Adrenal gland (tissue), 12 donors: ENCODE data around the gene DDX41. TPM values are rescaled to one million over a fixed set of nuclear protein-coding genes. Genes with fewer than 3 reads are reported as not detected.

Experiments used
- DNase-seq, 7 donors: peaks; one replicate each; pipeline ENCODE4 v3.0.0-alpha.2; 2019 to 2020
- H3K27ac ChIP-seq, 5 donors: fragments of 200-600 bp; sonication (generic) in 4 of 5; 1 replicate in 3 of 5; 2 replicates in 2 of 5; pipeline versions ENCODE4 v1.5.1 to v1.8.0; 2016 to 2020; ENCODE audit warnings: mild to moderate bottlenecking in 1 of 5
- H3K27me3 ChIP-seq: fragments of 200-600 bp; 2 replicates; pipeline ENCODE4 v1.8.0; 2021
- H3K36me3 ChIP-seq, 2 donors: fragments of 200-600 bp; replicated peaks in 1 of 2; 1 replicate in 1 of 2; 2 replicates in 1 of 2; pipeline versions ENCODE4 v1.5.1 to v1.8.0; 2018 to 2022
- H3K4me1 ChIP-seq, 2 donors: fragments of 200-600 bp; replicated peaks in 1 of 2; 1 replicate in 1 of 2; 2 replicates in 1 of 2; pipeline versions ENCODE4 v1.5.1 to v1.8.0; 2018 to 2021
- H3K4me3 ChIP-seq, 4 donors: fragments of 200-600 bp; sonication (generic) in 3 of 4; one replicate each; pipeline ENCODE4 v1.5.1; 2016 to 2018
- H3K9me3 ChIP-seq, 3 donors: fragments of 200-600 bp; sonication (generic) in 1 of 3; replicated peaks in 1 of 3; 1 replicate in 2 of 3; 2 replicates in 1 of 3; pipeline versions ENCODE4 v1.5.1 to v1.8.0; 2016 to 2021
- CTCF ChIP-seq, 6 experiments: fragments of 450-650 bp in 4 of 6; fragments of 200-600 bp in 2 of 6; sonication (generic) in 1 of 6; IDR thresholded peaks; 1 replicate in 5 of 6; 2 replicates in 1 of 6; pipeline versions ENCODE4 v1.5.1 to v1.8.0; 2016 to 2021; ENCODE audit warnings: antibody characterized with exemption in 6 of 6, mild to moderate bottlenecking in 2 of 6, moderate library complexity in 1 of 6
- POLR2A ChIP-seq, 2 donors: fragments of 450-650 bp; IDR thresholded peaks; one replicate each; pipeline ENCODE4 v1.6.1; 2017; ENCODE audit warnings: antibody characterized with exemption in 2 of 2, mild to moderate bottlenecking in 2 of 2, moderate library complexity in 1 of 2
- WGBS, 4 donors: extraction: QIAGEN DNeasy Blood & Tissue Kit in 2 of 4; methylation state at CpG; one replicate each; pipeline versions ENCODE4 v1.1.5 to v1.1.7; 2013 to 2017; 5-methylcytosine and 5-hydroxymethylcytosine counted together
- intact Hi-C, 2 donors: fragments of 100-400 bp; cut with DNase I; formaldehyde crosslinking; loops; one replicate each; pipeline versions ENCODE4 v1.14.1 to v1.15.0; 2022 to 2023
- polyA plus RNA-seq, 3 donors: library from polyadenylated mRNA; stranded (reverse); fragments of 200-250 nt in 2 of 3; fragments of 350-450 nt in 1 of 3; fragmentation: Illumina TruSeq in 1 of 3; extraction: RNeasy Lipid Tissue Mini Kit (QIAGEN cat#74804) in 1 of 3; gene quantifications; one replicate each; pipeline ENCODE4 v1.2.3, GENCODE V29; 2013 to 2014
- total RNA-seq, 9 donors: library from RNA; depleted of rRNA in 4 of 9; stranded (reverse); fragments of >200 nt in 4 of 9; fragments of 120-200 nt in 1 of 9; fragmentation: NEBNext Ultra II Directional in 1 of 9; extraction: Animal tissue kit (Norgen Biotek cat#: 25700) in 1 of 9; gene quantifications; one replicate each; pipeline versions ENCODE4 v1.1.0 to v1.2.4, GENCODE V29; 2013 to 2023
- donor health status: healthy with polysubstance abuse.
- donor health status: Bipolar disorder and iron deficiency.
- donor health status: DM: yes; HTN: yes; CAD: no.
- donor health status: DM: no; HTN: no; CAD: no.
- donor health status: DM: no; HTN: no; CAD: no.
- donor health status: DM: yes; HTN: yes; CAD: no.

The DDX41 gene
- total and polyA plus RNA-seq, 12 donors: 47.0 to 180 (median 116) TPM

GRCh38 chr5:177547736-177548135 is 31.0 kb upstream of the DDX41 start:
- Histone ChIP-seq H3K9me3 (no peaks in the 10 kb centered on the region), H3K36me3 (peaks cover 0 to 3% of the 10 kb centered on the region in 2 donors), H3K27me3 (no peaks in the 10 kb centered on the region), H3K4me3 (no peak overlapping the region), H3K27ac (peak overlapping the region in 2 of 5 donors; percentile 1 to 57), H3K4me1 (peaks cover 32 to 52% of the 10 kb centered on the region in 2 donors)
- DNase-seq: no peak
- intact Hi-C loops: no loop called here
- 65 to 77% (median 75%) methylated on average over 3 of the region's 3 CpGs for WGBS, 4 donors
- no peak for TF ChIP-seq CTCF (IDR thresholded peaks at IDR 0.05)
- TF ChIP-seq POLR2A (IDR thresholded peaks at IDR 0.05): no peak

GRCh38 chr5:177546258-177546741 is 29.5 kb upstream of the DDX41 start:
- Histone ChIP-seq H3K27ac (peak overlapping the region; percentile 84 to 95 (median 86)), H3K9me3 (no peaks in the 10 kb centered on the region), H3K4me3 (no peak overlapping the region), H3K4me1 (peaks cover 31 to 44% of the 10 kb centered on the region in 2 donors), H3K27me3 (no peaks in the 10 kb centered on the region), H3K36me3 (no peaks in the 10 kb centered on the region)
- peak in 6 of 7 donors; percentile 66 to 85 (median 74) for DNase-seq
- WGBS, 4 donors: 31 to 50% (median 41%) methylated on average over 1 of the region's 1 CpG
- TF ChIP-seq POLR2A (IDR thresholded peaks at IDR 0.05) (peak; percentile 8 to 50), CTCF (IDR thresholded peaks at IDR 0.05) (no peak)
- intact Hi-C loops: no loop called here

- TF ChIP-seq POLR2A (IDR thresholded peaks at IDR 0.05): peak in 1 of 2 donors; percentile 10
- no peak for TF ChIP-seq CTCF (IDR thresholded peaks at IDR 0.05)
- intact Hi-C loops: no loop called here
- H3K4me1 ChIP-seq: peaks cover 31 to 44% of the 10 kb centered on the region in 2 donors
- H3K4me3 ChIP-seq: no peak overlapping the region
- H3K27ac ChIP-seq: peak overlapping the region; percentile 84 to 95 (median 86)
- H3K36me3 ChIP-seq: no peaks in the 10 kb centered on the region
- WGBS, 4 donors: 23 to 35% (median 28%) methylated on average over 4 of the region's 4 CpGs
- no peaks in the 10 kb centered on the region for H3K9me3 ChIP-seq
- peak; percentile 65 to 95 (median 87) for DNase-seq
- no peaks in the 10 kb centered on the region for H3K27me3 ChIP-seq
Observed at GRCh38 chr5:177545487-177546257, 28.9 kb upstream of the DDX41 start.

GRCh38 chr5:177542816-177543465 is 26.2 kb upstream of the DDX41 start:
- H3K4me1 ChIP-seq: peaks cover 31 to 49% of the 10 kb centered on the region in 2 donors
- intact Hi-C loops: no loop called here
- H3K9me3 ChIP-seq: no peaks in the 10 kb centered on the region
- no peaks in the 10 kb centered on the region for H3K27me3 ChIP-seq
- WGBS, 4 donors: 89 to 97% (median 93%) methylated on average over 4 of the region's 4 CpGs
- no peaks in the 10 kb centered on the region for H3K36me3 ChIP-seq
- no peak overlapping the region for H3K4me3 ChIP-seq
- TF ChIP-seq CTCF (IDR thresholded peaks at IDR 0.05) (no peak), POLR2A (IDR thresholded peaks at IDR 0.05) (no peak)
- no peak overlapping the region for H3K27ac ChIP-seq
- DNase-seq: no peak
